Keratinocyte (primary cell): ENCODE data around the gene SIGLEC15. TPM values are rescaled to one million over a fixed set of nuclear protein-coding genes. Genes with fewer than 3 reads are reported as not detected.
"Not testable (repeated sequence)": the region's sequence is repeated elsewhere in the genome, so short reads cannot be mapped to it uniquely, and the experiment has no call there.

Experiments used
- DNase-seq: peaks from one replicate; pipeline ENCODE4 v3.0.0-alpha.2; 2011; ENCODE audit warnings: low read depth, missing footprints, low spot score
- FAIRE-seq: peaks from 2 replicates; lab custom pipeline; 2011; peaks lifted over from hg19 to GRCh38; lab: Jason Lieb, UNC
- H2AFZ ChIP-seq: 2 replicates; pipeline ENCODE4 v1.6.0; 2012; ENCODE audit warnings: low read length, control low read depth, inconsistent platforms; ENCODE audit not compliant: control insufficient read depth
- H3K27ac ChIP-seq: 2 replicates; pipeline ENCODE4 v1.5.1; 2011; ENCODE audit warnings: low read length; ENCODE audit not compliant: control insufficient read depth, insufficient read depth
- H3K27me3 ChIP-seq: 3 replicates; pipeline ENCODE4 v1.6.0; 2011; ENCODE audit warnings: low read length; ENCODE audit not compliant: control insufficient read depth, insufficient read depth; ENCODE audit errors: extremely low read depth
- H3K36me3 ChIP-seq, 2 experiments: 2 replicates in 1 of 2; 3 replicates in 1 of 2; pipeline ENCODE4 v1.5.1; 2011; ENCODE audit warnings: low read length in 2 of 2, mild to moderate bottlenecking in 1 of 2; ENCODE audit not compliant: control insufficient read depth in 2 of 2, insufficient read depth in 2 of 2; ENCODE audit errors: extremely low read depth in 1 of 2
- H3K4me1 ChIP-seq: 3 replicates; pipeline ENCODE4 v1.5.1; 2011; ENCODE audit warnings: low read length; ENCODE audit not compliant: control insufficient read depth, insufficient read depth; ENCODE audit errors: extremely low read depth
- H3K4me2 ChIP-seq: 3 replicates; pipeline ENCODE4 v1.6.0; 2011; ENCODE audit warnings: low read depth, low read length; ENCODE audit not compliant: control insufficient read depth, insufficient read depth; ENCODE audit errors: extremely low read depth
- H3K4me3 ChIP-seq, 3 experiments: fragments of 200-600 bp in 1 of 3; sonication (generic) in 1 of 3; 2 replicates in 2 of 3; 3 replicates in 1 of 3; pipeline ENCODE4 v1.5.1; 2011 to 2016; ENCODE audit warnings: low read length in 3 of 3, mild to moderate bottlenecking in 3 of 3, control low read depth in 2 of 3, inconsistent platforms in 1 of 3, low read depth in 1 of 3, mixed read lengths in 1 of 3, mixed run types in 1 of 3, moderate library complexity in 1 of 3; ENCODE audit not compliant: control insufficient read depth in 2 of 3, insufficient read depth in 2 of 3; ENCODE audit errors: extremely low read depth in 1 of 3
- H3K79me2 ChIP-seq: 2 replicates; pipeline ENCODE4 v1.6.0; 2012; ENCODE audit warnings: low read length; ENCODE audit not compliant: control insufficient read depth, insufficient read depth
- H3K9ac ChIP-seq: 3 replicates; pipeline ENCODE4 v1.6.0; 2011; ENCODE audit warnings: low read length; ENCODE audit not compliant: control insufficient read depth, insufficient read depth; ENCODE audit errors: extremely low read depth
- H3K9me1 ChIP-seq: 3 replicates; pipeline ENCODE4 v1.6.0; 2011; ENCODE audit warnings: low read length; ENCODE audit not compliant: control insufficient read depth, insufficient read depth; ENCODE audit errors: extremely low read depth
- H3K9me3 ChIP-seq: 2 replicates; pipeline ENCODE4 v1.5.1; 2012; ENCODE audit warnings: low read depth, low read length; ENCODE audit not compliant: control insufficient read depth
- H4K20me1 ChIP-seq: 3 replicates; pipeline ENCODE4 v1.6.0; 2011; ENCODE audit warnings: low read length; ENCODE audit not compliant: control insufficient read depth, insufficient read depth; ENCODE audit errors: extremely low read depth
- EZH2 ChIP-seq: IDR thresholded peaks from one replicate; pipeline ENCODE4 v1.6.1; 2012; ENCODE audit warnings: inconsistent platforms, mild to moderate bottlenecking, low read length, moderate library complexity
- dilution Hi-C: fragments of 300-500 bp; cut with MboI; formaldehyde crosslinking; loops from one replicate; pipeline ENCODE4 v1.7.0; 2020; ENCODE audit warnings: low sequenced_read_pairs; ENCODE audit not compliant: extremely low pct_ligation_motif_present
- polyA plus RNA-seq, 5 experiments: library from polyadenylated mRNA; depleted of rRNA in 3 of 5; stranded (reverse) in 3 of 5; stranded (forward) in 1 of 5; unstranded in 1 of 5; fragments of >200 nt; gene quantifications; 1 replicate in 1 of 5; 2 replicates in 3 of 5; 3 replicates in 1 of 5; pipeline versions ENCODE4 v1.2.1 to v1.2.3, GENCODE V29; 2011 to 2012; ENCODE audit warnings: missing spikeins in 2 of 5, low read depth in 1 of 5, low replicate concordance in 1 of 5
- TF ChIP-seq, protein P1 (sequence below), 3 experiments: IDR thresholded peaks in 1 of 3; conservative IDR thresholded peaks in 1 of 3; optimal IDR thresholded peaks in 1 of 3; 2 replicates in 2 of 3; 3 replicates in 1 of 3; pipeline versions ENCODE3 to v1.5.1; 2011; ENCODE audit warnings: low read length in 3 of 3, mild to moderate bottlenecking in 3 of 3, moderate library complexity in 2 of 3, control low read depth in 1 of 3, inconsistent platforms in 1 of 3; ENCODE audit not compliant: insufficient read depth in 2 of 3; ENCODE audit errors: extremely low read depth in 1 of 3

SIGLEC15 gene
- polyA plus RNA-seq, 1 donor (not counting 4 experiments of a cell fraction or from before 2014, with no cell fraction given) = not detected

DNA sequence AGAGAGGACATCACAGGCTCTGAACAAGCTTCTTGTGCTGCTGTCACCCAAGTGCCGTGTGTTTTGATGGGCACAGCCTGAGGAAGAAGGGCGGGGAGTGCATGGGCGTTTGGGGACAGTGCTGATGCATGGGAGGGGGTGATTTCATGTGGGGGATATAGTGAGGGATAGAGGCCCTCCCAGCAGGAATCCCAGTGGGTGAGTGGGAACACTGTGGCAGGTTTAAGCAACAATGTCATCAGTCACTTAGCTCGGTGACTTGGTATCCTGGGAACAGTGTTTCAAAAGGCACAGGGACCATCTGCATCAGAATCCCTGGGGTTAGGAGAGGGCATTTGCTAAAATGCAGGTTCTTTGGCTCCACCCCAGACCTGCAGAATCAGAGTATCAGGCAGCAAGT, 609 bp downstream of the SIGLEC15 start:
- DNase-seq = no peak
- TF ChIP-seq, protein P1, sequence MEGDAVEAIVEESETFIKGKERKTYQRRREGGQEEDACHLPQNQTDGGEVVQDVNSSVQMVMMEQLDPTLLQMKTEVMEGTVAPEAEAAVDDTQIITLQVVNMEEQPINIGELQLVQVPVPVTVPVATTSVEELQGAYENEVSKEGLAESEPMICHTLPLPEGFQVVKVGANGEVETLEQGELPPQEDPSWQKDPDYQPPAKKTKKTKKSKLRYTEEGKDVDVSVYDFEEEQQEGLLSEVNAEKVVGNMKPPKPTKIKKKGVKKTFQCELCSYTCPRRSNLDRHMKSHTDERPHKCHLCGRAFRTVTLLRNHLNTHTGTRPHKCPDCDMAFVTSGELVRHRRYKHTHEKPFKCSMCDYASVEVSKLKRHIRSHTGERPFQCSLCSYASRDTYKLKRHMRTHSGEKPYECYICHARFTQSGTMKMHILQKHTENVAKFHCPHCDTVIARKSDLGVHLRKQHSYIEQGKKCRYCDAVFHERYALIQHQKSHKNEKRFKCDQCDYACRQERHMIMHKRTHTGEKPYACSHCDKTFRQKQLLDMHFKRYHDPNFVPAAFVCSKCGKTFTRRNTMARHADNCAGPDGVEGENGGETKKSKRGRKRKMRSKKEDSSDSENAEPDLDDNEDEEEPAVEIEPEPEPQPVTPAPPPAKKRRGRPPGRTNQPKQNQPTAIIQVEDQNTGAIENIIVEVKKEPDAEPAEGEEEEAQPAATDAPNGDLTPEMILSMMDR (optimal IDR thresholded peaks at IDR 0.05 in 1 of 3, IDR thresholded peaks at IDR 0.05 in 1 of 3, conservative IDR thresholded peaks at IDR 0.05 in 1 of 3; ENCODE audit: extremely low read depth in 1 of 3, insufficient read depth in 2 of 3, low read length in 3 of 3) = no peak
- no peak for TF ChIP-seq EZH2
- H3K79me2 ChIP-seq = no peaks in the 10 kb centered on the region
- H3K4me3 ChIP-seq = no peak overlapping the region
- no peak overlapping the region for H3K4me2 ChIP-seq
- no peaks in the 10 kb centered on the region for H3K9me3 ChIP-seq
- H4K20me1 ChIP-seq = no peaks in the 10 kb centered on the region
- H2AFZ ChIP-seq = no peak overlapping the region
- dilution Hi-C loops = no loop called here
- FAIRE-seq = no peak
- no peaks in the 10 kb centered on the region for H3K27me3 ChIP-seq
- H3K36me3 ChIP-seq = no peaks in the 10 kb centered on the region
- H3K4me1 ChIP-seq = peaks cover 15% of the 10 kb centered on the region
- H3K9me1 ChIP-seq = no peaks in the 10 kb centered on the region
- no peak overlapping the region for H3K27ac ChIP-seq
- H3K9ac ChIP-seq = no peak overlapping the region

DNA sequence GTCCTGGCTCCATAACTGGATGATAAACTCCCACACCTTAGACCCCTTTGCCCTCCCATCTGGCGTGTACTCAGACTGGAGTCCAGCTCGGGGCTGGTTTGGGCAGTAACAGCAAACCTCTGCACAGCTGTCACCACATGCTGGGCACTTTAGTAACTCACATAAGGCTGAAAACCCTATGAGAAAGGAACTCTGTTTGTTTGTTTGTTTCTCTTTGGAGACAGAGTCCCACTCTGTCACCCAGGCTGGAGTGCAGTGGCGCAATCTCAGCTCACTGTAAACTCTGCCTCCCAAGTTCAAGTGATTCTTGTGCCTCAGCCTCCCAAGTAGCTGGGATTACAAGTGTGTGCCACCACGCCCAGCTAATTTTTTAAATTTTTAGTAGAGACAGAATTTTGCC, 1.2 kb downstream of the SIGLEC15 start:
- H4K20me1 ChIP-seq, H3K36me3 ChIP-seq, H3K27me3 ChIP-seq, H3K27ac ChIP-seq, H3K9me3 ChIP-seq, H3K9ac ChIP-seq, dilution Hi-C loops, FAIRE-seq, H3K4me2 ChIP-seq, H2AFZ ChIP-seq, DNase-seq, H3K79me2 ChIP-seq, H3K9me1 ChIP-seq, H3K4me3 ChIP-seq: not testable (repeated sequence)
- H3K4me1 ChIP-seq = peaks cover 15% of the 10 kb centered on the region
